NCI-H1092 treated with DMSO at 0.1 percent for 48 hours (cell line): ENCODE data around the gene SP3.

Experiments
- DNase-seq: peaks from one replicate; lab custom pipeline; 2025; lab: John Stamatoyannopoulos, UW

SP3 gene

DNA sequence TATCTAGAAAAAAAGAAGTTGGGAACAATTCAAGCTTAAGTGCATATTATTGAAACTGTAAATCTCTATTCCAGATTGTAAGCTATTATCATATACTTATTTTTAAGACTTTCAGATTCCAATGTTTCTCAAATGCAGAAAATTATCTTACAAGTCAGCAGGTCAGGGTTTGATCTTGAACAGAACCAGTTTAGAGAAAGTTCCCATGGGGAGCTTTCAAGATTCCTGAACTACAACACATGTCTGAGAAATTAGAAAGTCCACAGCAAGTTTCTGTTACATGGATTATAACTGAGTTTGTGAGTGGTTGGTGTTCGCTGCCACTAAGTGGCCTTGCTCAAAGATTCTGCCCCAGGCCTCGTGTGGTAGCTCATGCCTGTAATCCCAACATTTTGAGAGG, 31.6 kb upstream of the SP3 start:
- DNase-seq: no peak

DNA sequence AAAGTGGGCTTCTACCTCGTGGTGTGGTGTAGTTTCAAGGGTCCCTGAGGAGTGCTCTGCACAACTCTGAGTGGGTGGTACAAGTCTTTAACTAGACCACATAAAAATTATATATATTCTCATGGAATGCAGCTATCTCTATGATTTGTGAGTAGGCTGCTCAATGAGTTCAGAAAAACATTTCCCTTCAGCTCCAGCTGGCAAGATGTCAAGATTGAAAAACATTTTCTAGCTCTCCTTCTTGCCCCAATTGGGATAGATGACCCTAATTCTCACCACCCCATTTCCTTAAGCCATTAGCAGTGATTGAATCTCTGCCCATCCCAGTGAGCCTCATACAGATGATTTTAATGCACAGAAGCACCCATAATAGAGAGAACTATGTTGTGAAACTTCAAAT, 28.3 kb upstream of the SP3 start:
- DNase-seq: no peak

DNA sequence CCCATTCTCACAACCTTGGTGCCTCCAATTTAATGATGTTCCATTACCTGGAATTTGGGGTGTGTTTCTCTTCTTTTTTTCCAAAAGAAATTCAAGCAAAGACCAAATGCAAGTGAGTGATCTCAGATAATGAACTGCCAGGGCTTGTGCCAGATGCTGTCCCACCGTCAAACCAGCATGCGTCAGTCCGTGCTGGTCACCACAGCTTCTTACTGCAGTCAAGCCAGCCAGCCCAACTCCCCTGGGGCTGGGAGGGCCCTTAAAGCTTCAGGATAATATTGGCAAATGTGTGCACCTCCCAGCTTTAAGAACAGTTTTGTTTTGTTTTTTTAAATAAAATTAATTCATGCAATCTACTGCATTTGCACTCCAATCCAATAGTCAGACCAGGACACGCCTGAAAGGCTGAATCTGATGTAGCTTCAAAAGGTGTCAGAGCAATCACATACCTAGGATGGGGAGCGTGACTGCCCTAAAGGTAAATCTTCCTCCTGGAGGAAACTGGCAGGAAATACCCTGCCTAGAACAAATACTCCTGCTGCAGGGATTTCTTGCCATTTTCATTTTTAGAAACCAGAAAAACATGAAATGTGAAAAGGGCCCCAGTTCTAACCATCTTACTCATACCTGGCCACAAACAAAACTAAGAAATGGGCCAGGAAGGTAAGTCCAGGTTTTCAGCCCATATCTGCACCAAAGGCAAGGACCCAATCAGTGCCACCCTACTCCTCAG, 26.8 kb upstream of the SP3 start:
- DNase-seq: no peak

GRCh38 chr2:173990970-173991819, 26.0 kb upstream of the SP3 start:
- peak; percentile 60 for DNase-seq

- DNase-seq: no peak
These were observed 25.1 kb upstream of the SP3 start for GRCh38 chr2:173990245-173990644.

DNA sequence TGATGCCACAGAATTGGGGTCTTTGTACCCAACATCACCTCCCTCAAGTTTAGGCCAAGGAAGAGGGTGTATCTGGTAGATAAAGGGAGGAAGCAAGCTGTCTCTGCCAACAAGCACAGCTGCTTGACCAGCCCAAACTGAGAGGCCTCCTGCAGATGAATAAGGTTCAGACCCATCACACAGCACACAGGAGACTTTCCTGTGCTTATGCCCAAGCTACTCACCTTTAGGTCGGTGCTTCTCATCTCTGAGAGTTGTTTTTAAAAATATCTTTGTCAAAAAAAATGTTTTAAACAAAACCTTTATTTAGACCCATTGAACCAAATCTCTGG, 24.7 kb upstream of the SP3 start:
- DNase-seq: no peak

GRCh38 chr2:173989160-173989883, 24.1 kb upstream of the SP3 start:
- no peak for DNase-seq

- no peak for DNase-seq
These were observed 21.6 kb upstream of the SP3 start for GRCh38 chr2:173986805-173987204.

DNA sequence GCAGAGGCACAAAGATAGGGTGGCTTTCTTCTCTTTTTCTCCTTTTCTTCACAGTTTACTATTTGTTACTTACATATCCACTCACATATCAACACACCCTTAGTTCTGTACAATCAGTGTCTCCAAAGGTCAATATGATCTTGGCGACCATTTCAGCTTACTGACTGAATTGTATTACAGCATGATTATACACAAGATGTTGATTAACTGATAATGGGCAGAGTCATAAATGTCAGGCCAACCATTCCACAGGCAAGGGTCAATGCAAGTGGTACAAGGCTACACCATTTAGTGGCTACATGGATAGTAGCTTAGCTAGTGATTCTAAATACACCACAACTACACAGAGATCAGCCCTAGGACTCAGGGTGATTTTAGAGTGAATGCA, 20.4 kb upstream of the SP3 start:
- DNase-seq: no peak

- DNase-seq: no peak
These were observed 19.9 kb upstream of the SP3 start for GRCh38 chr2:173984866-173985604.

DNA sequence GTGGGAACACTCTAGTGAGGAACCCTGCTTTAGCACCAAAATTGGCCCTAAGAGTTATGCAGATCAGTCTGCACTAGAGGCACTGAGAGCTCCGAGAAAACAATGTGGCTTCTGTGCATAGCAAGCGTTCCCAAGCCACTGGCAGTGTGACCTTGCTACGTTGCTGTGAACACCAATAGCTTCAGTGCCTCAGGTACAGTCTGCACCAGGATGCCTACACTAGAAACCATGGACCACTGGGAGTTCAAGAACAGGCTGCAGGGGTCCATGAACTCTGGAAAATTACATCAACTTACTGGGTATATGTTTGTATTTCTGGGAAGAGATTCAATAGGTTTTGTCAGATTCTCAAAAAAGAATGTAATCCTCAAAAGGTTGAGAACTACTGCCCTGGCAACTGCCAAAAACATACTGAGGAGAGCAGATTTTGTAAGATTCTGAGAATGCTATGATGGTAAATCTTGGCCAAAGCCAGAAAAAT, 18.3 kb upstream of the SP3 start:
- DNase-seq: no peak

- DNase-seq: peak; percentile 35
These were observed 17.7 kb upstream of the SP3 start for GRCh38 chr2:173982918-173983317.

- no peak for DNase-seq
These were observed 17.1 kb upstream of the SP3 start for GRCh38 chr2:173982182-173982714.

GRCh38 chr2:173981520-173981919, 16.3 kb upstream of the SP3 start:
- DNase-seq: no peak

GRCh38 chr2:173979751-173980351, 14.7 kb upstream of the SP3 start:
- DNase-seq: no peak

DNA sequence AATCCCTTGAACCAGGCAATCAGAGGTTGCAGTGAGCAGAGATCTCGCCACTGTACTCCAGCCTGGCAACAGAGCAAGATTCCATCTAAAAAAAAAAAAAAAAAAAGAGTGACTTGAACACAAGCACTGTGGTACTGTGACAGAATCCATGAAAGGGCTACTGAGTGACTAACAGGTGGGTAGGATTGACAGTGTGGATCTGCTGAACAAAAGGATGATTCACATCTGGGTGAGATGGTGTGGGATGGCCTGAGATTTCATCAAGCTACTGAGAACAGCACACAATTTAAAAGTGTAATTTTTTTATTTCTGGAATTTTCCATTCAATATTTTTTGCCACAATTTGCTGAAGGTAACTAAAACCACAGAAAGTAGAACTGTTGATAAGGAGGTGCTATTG, 13.3 kb upstream of the SP3 start:
- DNase-seq: no peak

DNA sequence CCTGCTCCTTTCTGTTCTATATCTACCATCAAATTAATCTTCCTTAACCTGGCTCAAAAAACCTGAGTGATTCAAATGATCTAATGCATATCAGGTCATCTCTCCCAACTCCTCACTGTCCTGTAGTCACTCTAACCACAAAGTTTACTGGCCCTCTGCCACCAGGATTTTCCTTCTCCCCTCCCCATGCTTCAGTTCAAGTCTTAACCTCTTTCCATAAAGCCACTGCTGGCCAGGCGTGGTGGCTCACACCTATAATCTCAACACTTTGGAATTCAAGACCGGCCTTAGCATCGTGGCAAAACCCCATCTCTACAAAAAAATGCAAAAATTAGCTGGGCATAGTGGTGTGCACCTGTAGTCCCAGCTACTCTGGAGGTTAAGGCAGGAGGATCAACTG, 7.5 kb upstream of the SP3 start:
- no peak for DNase-seq

DNA sequence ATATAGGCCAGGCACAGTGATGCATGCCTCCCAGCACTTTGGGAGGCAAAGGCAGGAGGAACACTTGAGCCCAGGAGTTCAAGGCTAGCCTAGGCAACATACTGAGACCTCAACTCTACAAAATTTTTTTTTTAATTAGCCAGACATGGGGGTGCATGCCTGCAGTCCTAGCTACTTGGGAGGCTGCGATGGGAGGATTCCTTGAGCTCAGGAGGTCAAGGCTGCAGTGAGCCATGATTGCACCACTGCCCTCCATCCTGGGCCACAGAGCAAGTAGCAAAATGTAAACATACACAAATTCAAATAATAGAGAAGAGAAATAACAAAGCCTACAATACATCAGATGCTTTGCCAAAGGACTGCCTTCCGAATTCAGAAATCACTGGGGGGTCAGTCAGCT, 7.0 kb upstream of the SP3 start:
- DNase-seq: no peak

- no peak for DNase-seq
These were observed 5.3 kb upstream of the SP3 start for GRCh38 chr2:173970516-173970924.

GRCh38 chr2:173969886-173970285, 4.7 kb upstream of the SP3 start:
- DNase-seq: no peak

- DNase-seq: no peak
These were observed 3.4 kb upstream of the SP3 start for GRCh38 chr2:173968551-173968950.
